NT2/D1 (cell line): ENCODE measurements around the gene ARID3C.
A peak's percentile ranks its signal among the peaks of the same experiment; 100 is the strongest.

Source experiments
- DNase-seq: peaks from one replicate; pipeline ENCODE4 v3.0.0-alpha.2; 2011; ENCODE audit warnings: low read depth, low spot score
- H3K27me3 ChIP-seq: 2 replicates; pipeline ENCODE4 v1.6.0; 2011; ENCODE audit warnings: mild to moderate bottlenecking; ENCODE audit not compliant: insufficient read length, insufficient read depth
- H3K36me3 ChIP-seq: 2 replicates; pipeline ENCODE4 v1.6.1; 2011; ENCODE audit warnings: mild to moderate bottlenecking, low read length, mixed read lengths; ENCODE audit not compliant: insufficient read depth, insufficient read length
- H3K4me1 ChIP-seq: 2 replicates; pipeline ENCODE4 v1.5.1; 2011; ENCODE audit not compliant: insufficient read depth, insufficient read length
- H3K4me3 ChIP-seq: 2 replicates; pipeline ENCODE4 v1.5.1; 2011; ENCODE audit warnings: low read depth; ENCODE audit not compliant: insufficient read length
- H3K9ac ChIP-seq: 2 replicates; pipeline ENCODE4 v1.6.0; 2011; ENCODE audit warnings: low read depth; ENCODE audit not compliant: insufficient read length
- H3K9me3 ChIP-seq: 2 replicates; pipeline ENCODE4 v1.5.1; 2011; ENCODE audit warnings: mild to moderate bottlenecking, low read length; ENCODE audit not compliant: insufficient read depth
- SUZ12 ChIP-seq: IDR thresholded peaks from 2 replicates; pipeline ENCODE4 v1.6.1; 2011; ENCODE audit not compliant: insufficient read length, insufficient read depth; ENCODE audit errors: extremely low read depth
- YY1 ChIP-seq: IDR thresholded peaks from 2 replicates; pipeline ENCODE4 v1.6.1; 2011; ENCODE audit not compliant: insufficient read length, insufficient read depth
- ZNF274 ChIP-seq: IDR thresholded peaks from 2 replicates; pipeline ENCODE4 v1.6.1; 2011; ENCODE audit warnings: mild to moderate bottlenecking, low read depth, low read length

Gene ARID3C

DNA sequence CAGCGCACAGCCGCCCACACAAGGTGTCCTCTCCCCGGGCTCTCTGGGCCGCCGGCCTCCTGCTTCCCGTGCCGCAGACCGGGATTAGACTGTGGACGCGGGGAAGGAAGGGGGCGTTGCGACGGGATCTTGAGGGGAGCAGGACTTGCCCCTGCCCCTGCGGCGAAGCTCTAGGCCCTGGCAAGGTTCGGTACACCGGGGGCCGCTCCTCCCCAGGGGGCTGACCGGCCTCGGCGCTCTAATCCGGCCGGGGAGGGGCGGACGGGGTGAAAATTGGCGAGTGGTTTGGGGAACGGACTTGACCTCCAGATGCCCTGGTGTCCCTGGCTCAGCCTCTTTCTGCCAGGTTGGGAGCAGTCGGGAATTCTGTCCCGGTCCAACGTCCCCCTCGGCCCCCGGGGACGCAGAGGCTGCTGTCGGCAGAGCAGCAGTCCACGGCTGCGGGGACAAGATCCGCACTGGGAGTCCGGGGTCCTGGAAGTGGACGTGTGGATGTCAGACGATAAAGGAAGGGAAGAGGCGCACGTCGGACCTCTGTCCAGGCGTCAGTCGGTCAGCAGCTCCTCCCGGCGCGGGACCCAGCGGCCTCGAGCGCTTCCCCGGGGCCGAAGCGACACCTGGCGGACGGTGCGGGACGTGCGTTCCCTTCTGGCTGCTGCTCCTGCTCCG is 37.5 kb downstream of the ARID3C start:
- Histone ChIP-seq H3K4me1 (peaks cover 30% of the 10 kb centered on the region), H3K9me3 (no peaks in the 10 kb centered on the region), H3K27me3 (peaks cover 70% of the 10 kb centered on the region), H3K9ac (peak overlapping the region; percentile 79), H3K36me3 (no peaks in the 10 kb centered on the region), H3K4me3 (peak overlapping the region; percentile 48)
- TF ChIP-seq ZNF274 (no peak), YY1 (no peak), SUZ12 (no peak)
- peak; percentile 84 for DNase-seq

DNA sequence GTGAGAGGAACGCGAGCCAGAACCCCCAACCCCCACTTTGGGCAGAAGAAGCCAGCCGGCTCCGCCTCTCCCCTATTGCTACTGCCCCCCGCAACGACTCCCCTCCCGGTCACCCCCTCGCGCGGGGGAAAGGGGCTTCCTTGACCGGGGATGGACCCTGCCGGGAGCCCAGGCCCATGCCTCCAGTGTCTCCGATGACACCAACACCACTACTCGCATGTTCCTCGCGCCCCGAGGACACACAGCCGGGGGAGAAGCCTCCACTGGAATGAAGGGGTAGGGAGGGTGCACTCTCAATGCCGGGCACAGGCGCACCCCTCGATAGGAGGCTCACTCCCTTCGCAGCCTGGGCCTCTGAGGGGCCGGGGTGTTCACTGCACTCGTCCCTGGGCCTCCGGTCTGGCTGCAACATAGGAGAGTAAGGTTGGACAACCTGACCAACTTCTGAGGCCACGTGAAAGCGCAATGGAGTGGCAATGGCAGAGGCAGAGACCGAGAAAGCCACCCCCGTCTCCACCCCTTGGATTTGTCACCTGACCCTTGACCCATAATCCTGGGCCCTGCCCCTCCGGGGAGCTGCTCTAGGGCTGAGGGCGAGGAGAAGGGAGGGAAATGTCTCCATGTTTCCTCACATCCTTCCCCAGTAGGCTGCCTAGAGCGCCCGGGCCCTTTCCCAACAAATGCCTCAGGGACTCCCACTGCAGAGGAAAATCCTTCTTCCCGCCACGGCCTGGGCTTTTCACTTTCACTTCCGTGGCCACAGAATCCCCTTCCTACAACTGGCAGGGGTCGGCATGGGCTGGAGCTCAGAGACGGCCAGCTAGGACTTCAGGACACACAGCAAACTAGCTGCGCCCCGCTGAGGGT is 38.3 kb downstream of the ARID3C start:
- peak overlapping the region; percentile 48 for H3K4me3 ChIP-seq
- peaks cover 34% of the 10 kb centered on the region for H3K4me1 ChIP-seq
- no peak for DNase-seq
- H3K27me3 ChIP-seq: peaks cover 78% of the 10 kb centered on the region
- peak overlapping the region; percentile 79 for H3K9ac ChIP-seq
- no peaks in the 10 kb centered on the region for H3K36me3 ChIP-seq
- H3K9me3 ChIP-seq: no peaks in the 10 kb centered on the region
- TF ChIP-seq YY1 (no peak), ZNF274 (no peak), SUZ12 (no peak)

DNA sequence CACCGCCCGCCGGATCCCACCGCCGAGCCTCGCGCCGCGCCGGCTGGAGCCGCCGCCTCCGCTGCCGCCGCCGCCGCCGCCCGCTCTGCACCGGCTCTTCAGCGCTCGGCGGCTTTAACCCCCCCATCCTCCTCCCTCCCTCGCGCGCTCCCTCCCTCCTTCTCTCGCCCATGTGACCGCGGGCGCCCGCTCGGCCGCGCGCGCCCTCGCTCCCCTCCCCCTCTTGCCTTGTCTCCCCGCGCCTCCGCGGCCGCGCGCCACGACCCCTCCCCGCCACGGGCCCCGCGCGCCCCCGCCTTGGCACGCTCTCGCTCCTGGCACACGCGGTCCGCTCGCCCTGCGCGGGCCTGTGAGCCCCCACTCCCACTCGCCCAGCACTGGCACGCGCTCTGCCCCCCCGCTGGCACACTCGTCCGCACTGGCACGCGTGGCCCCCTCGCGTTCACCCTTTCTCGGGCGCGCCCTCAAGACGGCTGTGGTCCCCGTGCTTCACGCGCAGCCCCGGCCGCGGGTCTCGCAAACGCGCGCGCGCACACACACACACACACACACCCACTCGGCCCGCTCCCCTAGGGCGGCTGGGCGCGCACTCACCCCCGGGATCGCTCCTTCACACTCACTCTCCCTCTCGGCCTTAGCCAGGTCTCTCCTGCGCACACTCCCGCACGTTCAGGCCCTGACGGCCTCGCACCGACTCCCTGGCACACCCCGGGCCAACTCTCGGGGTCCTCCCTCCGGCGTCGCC is 39.1 kb downstream of the ARID3C start, which contains the start of gene CNTFR:
Gene CNTFR, minus strand, starts transcription at position 89 of the 745 bp plus-strand sequence. CDS start 20,743 bp downstream, outside the sequence.
- peaks cover 86% of the 10 kb centered on the region for H3K27me3 ChIP-seq
- H3K4me3 ChIP-seq: peak within 1 kb of the TSS; percentile 48
- DNase-seq: no peak

DNA sequence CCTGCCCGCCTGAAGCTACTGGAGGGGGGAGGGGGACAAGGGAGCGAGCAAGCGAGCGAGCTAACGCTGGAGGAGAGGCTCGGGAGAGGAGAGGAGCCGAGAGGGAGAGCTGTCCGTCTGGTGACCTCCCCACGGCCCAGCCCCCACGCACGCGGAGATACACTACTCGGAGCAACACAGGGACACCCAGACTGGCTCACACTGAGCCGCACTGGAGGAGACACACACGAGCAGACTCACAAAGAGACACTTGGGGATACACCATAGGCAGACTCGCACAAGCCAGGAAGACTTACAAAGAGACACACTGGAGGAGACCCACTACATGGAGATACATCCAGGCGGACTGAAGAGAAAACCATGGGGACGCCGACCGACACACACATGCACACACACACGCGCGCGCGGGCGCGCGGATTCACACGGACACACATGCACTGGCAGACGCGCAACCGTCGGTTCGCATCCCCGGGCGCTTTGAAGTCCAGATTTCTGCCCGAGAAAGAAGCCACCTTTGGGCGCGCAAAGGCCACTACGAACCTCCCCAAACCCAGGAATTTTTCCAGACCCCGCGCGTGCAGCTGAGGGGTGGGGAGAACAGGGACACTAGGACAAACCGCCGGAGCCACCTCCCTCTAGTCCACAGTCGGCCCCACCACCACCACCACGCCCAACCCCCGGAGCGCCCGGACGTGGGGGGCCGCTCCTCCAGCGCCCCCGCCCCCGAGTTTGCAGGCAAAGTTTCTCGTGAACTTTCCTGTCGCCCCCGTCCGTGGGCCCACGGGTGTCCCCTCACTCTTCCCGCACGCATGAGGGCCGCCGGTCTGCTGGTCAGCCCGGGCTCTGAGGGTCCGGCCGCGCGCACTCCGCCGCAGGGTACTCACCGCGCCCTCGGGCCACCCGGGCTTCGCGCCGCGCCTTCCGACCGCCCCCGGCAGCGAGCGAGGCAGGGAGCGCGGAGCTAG is 39.9 kb downstream of the ARID3C start:
- Histone ChIP-seq H3K4me3 (peak overlapping the region; percentile 48), H3K9me3 (no peaks in the 10 kb centered on the region), H3K9ac (peak overlapping the region; percentile 69), H3K36me3 (no peaks in the 10 kb centered on the region), H3K4me1 (peaks cover 43% of the 10 kb centered on the region), H3K27me3 (peaks cover 95% of the 10 kb centered on the region)
- TF ChIP-seq SUZ12: peak; percentile 86
- TF ChIP-seq ZNF274: no peak
- no peak for DNase-seq

More for the DNA sequence above, 39.1 kb downstream of the ARID3C start, which contains the start of gene CNTFR:
- Histone ChIP-seq H3K9me3 (no peaks in the 10 kb centered on the region), H3K4me1 (peaks cover 42% of the 10 kb centered on the region), H3K36me3 (no peaks in the 10 kb centered on the region), H3K9ac (peak within 1 kb of the TSS; percentile 79)
- TF ChIP-seq ZNF274 (no peak), YY1 (no peak), SUZ12 (no peak)

DNA sequence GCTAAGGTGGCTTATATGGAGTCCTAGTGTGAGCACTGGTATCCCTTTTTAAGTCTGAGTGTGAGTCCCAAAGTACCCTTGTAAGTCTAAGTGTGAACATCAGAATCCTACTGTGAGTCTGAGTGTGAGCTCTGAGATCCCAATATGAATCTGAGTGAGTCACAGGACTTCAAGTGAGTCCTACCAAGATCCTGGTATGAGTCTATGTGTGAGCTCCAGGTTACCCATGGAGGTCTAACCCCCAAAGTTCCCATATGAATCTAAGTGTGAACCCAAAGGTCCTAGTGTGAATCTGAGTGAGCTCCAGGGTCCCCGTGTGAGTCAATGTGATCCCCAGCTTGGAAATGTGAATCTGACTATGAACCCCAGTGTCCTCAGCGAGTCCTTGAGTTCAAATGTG is 41.6 kb downstream of the ARID3C start:
- no peak overlapping the region for H3K9ac ChIP-seq
- H3K27me3 ChIP-seq: peaks cover 85% of the 10 kb centered on the region
- no peak overlapping the region for H3K4me3 ChIP-seq

DNA sequence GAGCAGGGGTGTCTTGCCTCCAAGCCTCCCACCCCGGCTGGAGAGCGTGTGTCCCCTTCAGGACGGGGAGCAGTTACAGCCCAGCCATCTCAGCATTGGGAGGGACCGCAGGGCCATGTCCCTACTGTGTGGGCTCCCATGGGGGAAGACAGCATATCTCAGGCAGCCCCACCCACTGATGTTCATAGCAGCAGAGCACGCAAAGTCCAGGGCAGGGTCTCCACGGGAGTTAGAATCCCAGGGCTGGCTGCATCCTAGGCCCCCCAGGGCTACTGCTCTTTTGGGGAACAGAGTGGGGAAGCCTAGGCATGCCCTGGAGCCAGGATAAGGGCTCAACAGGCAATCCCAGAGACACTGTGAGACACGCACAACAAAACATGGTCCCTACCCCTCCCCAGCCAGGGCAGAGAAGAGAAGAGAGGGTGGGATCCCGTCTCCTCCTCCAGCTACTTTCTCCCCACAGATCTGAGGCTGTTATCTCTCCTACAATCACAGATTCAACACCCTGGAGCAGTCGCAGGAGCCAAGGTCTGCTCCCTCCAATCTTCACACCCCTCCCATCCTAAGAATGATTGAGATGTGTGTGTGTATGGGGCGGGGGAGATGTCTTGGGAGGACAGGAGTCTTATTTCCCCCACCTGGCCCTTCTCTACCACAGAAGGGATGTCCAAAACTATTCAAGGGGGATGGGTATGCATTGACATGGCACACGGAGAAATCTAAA is 42.8 kb downstream of the ARID3C start:
- H3K36me3 ChIP-seq: no peaks in the 10 kb centered on the region
- no peak for DNase-seq
- H3K27me3 ChIP-seq: peaks cover 79% of the 10 kb centered on the region
- TF ChIP-seq YY1 (no peak), SUZ12 (no peak), ZNF274 (no peak)
- peaks cover 28% of the 10 kb centered on the region for H3K4me1 ChIP-seq
- no peaks in the 10 kb centered on the region for H3K9me3 ChIP-seq
- no peak overlapping the region for H3K4me3 ChIP-seq
- H3K9ac ChIP-seq: peak overlapping the region; percentile 7

More for the DNA sequence above, 41.6 kb downstream of the ARID3C start:
- no peak for DNase-seq
- no peaks in the 10 kb centered on the region for H3K9me3 ChIP-seq
- no peak for TF ChIP-seq ZNF274
- TF ChIP-seq SUZ12: no peak
- TF ChIP-seq YY1: no peak
- peaks cover 37% of the 10 kb centered on the region for H3K4me1 ChIP-seq
- H3K36me3 ChIP-seq: no peaks in the 10 kb centered on the region
